Ishikawa (cell line): Measurements from ENCODE around the gene SPOUT1.

Experiments
- EP300 ChIP-seq: IDR thresholded peaks from 2 replicates; pipeline ENCODE4 v1.6.1; 2012; ENCODE audit warnings: borderline replicate concordance
- FOXM1 ChIP-seq: IDR thresholded peaks from 2 replicates; pipeline ENCODE4 v1.6.1; 2012; ENCODE audit warnings: low read depth, borderline replicate concordance
- YY1 ChIP-seq: IDR thresholded peaks from 2 replicates; pipeline ENCODE4 v1.6.1; 2012; ENCODE audit warnings: low read depth

- no peak for TF ChIP-seq YY1
- TF ChIP-seq FOXM1 = no peak
- no peak for TF ChIP-seq EP300
Measured at GRCh38 chr9:128787659-128788058, 41.9 kb downstream of the SPOUT1 start.
